Fibroblast of skin of right quadriceps (primary cell): ENCODE data around the gene HRG.
"Not testable (repeated sequence)": the region's sequence is repeated elsewhere in the genome, so short reads cannot be mapped to it uniquely, and the experiment has no call there.

ENCODE experiments used
- DNase-seq: peaks from one replicate; pipeline ENCODE4 v3.0.0-alpha.2; 2013

Gene HRG, protein sequence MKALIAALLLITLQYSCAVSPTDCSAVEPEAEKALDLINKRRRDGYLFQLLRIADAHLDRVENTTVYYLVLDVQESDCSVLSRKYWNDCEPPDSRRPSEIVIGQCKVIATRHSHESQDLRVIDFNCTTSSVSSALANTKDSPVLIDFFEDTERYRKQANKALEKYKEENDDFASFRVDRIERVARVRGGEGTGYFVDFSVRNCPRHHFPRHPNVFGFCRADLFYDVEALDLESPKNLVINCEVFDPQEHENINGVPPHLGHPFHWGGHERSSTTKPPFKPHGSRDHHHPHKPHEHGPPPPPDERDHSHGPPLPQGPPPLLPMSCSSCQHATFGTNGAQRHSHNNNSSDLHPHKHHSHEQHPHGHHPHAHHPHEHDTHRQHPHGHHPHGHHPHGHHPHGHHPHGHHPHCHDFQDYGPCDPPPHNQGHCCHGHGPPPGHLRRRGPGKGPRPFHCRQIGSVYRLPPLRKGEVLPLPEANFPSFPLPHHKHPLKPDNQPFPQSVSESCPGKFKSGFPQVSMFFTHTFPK

DNA sequence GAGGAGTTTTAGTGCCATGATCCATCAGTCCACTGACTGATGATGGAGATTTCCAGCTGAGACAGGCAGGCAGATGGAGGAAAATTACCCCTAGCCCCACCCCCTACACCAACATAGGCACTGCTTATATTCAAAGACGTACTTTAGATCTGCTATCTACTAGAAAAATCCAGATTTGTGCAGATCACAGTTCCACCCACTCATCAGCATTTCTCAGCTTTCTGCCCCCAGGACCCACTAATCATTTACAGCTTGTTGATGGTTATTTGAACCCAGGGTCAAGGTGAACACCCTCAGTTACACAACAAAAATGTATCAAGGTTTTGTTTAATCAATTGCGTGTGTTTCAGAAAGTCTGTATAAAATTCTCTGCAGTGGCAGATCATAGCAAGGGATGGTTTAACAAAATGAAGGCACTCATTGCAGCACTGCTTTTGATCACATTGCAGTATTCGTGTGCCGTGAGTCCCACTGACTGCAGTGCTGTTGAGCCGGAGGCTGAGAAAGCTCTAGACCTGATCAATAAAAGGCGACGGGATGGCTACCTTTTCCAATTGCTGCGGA, at the start of gene HRG:
TSS of gene HRG (plus strand) at position 390 of the 564 bp plus-strand sequence. CDS start at position 408, 18 bp downstream.
- DNase-seq: no peak

DNA sequence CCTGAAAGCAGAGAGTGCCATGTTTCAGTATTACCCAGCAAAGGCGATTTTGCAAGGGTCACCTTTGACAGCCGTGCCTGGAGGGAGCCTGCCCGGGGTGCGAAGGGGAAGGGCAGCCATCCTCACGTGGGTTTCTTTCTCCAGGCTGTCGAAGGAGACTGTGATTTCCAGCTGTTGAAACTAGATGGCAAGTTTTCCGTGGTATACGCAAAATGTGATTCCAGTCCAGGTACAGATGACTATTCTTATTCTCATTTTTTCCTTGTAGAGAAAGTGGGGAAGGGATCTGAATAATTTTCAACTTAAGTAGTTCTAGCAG, 49.6 kb upstream of the HRG start:
- DNase-seq: no peak

DNA sequence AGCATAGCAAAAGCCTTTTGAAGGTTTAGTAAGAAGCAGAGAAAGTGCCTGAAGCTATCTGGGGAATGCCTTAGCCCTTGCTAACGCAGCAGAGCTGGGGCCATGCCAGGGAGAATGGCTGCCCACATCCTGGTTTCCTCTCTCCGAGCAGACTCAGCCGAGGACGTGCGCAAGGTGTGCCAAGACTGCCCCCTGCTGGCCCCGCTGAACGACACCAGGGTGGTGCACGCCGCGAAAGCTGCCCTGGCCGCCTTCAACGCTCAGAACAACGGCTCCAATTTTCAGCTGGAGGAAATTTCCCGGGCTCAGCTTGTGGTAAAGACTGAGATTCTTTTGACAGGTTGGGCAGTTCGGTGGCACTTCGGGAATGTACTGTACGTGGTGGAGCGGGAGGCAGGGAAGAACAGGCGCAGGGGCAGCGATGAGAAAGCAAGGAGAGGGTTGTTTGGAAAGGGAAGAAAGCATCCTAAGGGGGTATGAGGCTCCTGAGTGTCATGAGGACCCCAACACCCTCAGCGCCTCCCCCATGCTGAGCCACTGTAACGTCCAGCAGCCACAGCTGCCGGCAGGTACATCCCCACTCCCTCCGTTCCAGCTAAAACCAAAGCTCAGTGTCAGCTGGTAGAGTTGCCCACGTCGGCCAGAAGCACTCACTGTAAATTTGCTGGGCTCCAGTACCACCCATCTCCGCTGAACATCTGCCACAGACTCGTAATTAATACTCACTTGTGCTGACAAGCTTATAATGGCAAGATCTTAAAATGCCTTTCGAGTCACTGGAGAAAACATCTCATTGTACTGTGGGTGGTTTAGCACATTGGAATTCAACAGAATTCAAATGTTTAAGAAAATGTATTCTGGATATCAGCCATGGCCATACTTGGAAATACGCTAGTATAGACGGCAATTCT, 48.5 kb upstream of the HRG start:
- DNase-seq: peak; percentile 94

DNA sequence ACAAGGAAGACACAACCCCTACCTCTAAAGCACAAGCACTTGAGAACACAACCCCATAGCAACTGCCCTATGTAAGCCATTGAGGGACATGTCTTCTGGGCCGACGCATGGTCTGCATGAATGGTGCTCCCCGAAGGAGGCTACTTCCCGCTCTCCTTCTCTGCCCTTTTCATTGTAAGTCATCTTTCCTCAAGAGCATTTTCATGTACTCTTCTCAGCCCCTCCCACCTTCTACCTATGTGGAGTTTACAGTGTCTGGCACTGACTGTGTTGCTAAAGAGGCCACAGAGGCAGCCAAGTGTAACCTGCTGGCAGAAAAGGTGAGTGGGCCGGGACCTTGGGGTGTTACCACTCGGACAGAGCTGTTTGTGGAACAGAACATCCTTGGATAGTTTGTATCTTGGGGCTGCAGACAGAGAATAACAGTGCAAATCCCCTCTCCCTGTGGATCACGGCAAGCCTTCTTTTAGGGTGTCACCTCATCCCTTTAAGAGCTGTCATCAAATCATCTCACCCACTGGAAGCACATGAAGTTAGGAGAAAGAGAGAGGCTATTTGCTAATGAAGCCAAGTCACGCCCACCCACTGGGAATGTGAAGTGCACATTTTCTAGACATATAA, 47.4 kb upstream of the HRG start:
- DNase-seq: no peak

DNA sequence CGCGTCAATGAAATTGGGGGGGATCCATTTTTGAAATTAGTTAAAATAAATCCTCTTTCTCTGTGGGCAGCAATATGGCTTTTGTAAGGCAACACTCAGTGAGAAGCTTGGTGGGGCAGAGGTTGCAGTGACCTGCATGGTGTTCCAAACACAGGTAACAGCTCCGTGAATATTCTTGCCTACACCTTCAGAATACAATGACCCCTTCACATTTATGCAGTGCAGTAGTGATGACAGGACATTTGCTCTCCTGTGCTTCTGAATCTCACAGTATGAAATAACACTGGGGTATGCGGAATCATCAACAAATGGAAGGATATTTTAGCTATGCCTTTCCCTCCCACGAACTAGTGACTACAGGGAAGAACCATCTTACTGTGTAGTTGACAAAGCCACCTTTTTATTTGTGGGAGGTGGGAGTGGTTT, 46.0 kb upstream of the HRG start:
- DNase-seq: no peak

DNA sequence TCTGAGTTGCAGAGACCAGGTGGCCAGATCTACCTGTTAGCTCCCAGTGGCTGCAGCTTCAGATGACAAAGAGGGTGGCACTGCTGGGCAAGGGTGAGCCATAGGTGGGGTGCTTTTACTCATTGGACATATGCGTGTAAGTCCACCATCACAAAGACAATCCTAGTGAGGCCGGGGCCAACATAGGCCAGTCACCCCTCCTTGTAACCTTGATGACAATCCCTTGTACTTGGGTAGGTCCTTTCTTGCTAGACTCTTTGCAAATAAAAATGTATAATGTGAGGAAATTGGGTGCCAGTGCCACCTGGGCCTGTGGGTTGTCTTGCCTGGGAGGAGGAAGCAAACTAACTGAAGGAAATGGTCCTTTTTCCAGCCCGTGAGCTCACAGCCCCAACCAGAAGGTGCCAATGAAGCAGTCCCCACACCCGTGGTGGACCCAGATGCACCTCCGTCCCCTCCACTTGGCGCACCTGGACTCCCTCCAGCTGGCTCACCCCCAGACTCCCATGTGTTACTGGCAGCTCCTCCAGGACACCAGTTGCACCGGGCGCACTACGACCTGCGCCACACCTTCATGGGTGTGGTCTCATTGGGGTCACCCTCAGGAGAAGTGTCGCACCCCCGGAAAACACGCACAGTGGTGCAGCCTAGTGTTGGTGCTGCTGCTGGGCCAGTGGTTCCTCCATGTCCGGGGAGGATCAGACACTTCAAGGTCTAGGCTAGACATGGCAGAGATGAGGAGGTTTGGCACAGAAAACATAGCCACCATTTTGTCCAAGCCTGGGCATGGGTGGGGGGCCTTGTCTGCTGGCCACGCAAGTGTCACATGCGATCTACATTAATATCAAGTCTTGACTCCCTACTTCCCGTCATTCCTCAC, 45.4 kb upstream of the HRG start:
- no peak for DNase-seq

DNA sequence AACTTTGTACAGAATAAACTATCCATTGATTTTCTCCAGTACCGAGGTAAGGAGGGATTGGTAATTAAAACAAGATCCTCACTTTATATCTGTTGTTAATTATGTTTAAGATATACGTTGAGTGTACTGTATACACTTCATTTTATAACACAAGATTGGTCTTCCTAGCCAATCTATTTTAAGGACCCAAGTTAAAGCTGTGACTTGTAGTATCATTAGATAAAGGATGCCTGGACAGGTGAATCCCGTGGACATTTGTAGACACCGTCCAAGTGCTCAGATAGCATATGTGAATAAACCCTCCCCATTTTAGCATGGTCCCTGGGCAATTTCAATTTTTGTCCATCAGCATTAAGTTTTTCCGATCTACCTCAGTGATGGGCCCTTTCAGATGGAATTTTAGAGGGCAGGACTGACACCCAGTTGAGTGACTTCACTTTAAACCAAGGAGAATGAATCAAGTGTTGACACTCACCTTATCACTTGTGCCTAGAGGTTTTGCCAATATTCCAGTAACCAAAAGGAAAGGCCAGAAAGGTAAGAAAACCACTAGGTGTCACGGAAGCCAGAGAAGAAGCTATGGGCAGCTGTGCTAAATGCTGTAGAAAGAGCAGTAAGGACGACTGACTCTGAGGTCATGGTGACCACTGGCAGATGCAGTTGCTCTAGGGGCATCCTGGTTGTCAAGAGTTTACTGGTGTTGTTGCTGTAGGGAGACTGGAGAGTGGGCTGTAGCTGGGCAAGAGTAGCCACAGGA, 43.7 kb upstream of the HRG start:
- no peak for DNase-seq

DNA sequence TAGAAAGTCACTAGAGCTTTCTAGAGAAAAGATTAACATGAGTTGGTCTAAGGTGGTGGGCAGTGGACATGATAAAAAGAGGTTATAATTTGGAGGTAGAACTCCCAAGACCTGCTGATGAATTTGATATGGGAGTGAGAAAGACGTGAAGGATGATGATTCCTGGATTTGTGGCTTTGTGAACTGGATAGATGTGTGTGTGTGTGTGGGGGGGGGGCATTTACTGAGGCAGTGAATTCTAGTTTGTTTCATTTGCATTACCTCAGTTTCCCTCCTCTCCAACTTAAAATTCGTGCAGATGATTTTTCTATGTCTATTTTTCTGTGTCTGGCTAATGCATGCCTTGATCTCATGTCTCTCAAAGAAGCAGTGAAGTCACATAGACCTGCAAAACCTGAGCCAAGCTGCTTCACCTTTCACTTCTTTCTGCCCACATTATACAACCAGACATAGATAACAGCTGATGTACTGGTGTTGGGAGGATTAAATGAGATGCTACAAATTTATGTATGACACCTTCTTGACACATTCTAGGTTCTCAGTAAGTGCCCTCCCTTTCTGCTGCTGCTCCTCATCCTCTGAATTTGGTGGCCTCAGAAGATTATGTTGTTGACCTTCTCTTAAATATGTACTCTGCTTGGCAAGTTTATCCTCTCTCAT, 43.0 kb upstream of the HRG start:
- no peak for DNase-seq

DNA sequence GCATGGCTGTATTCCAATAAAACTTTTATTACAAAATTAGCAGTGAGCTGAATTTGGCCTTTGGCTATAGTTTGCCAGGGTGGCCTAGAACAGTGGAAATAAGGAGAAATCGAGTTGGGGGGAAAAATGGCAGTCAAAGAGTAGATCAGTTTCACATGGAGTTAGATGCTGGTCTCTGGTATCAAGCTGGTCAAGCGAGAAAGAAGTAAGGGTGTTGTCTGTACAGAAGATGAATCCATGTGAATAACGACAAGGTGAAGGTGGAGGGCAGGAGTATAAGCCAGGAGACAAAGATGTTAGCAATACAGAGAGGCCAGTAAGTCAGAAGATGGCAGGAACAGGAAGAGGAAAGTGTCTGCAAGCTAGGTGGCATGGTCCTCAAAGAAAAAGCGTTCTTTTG, 41.2 kb upstream of the HRG start:
- no peak for DNase-seq

DNA sequence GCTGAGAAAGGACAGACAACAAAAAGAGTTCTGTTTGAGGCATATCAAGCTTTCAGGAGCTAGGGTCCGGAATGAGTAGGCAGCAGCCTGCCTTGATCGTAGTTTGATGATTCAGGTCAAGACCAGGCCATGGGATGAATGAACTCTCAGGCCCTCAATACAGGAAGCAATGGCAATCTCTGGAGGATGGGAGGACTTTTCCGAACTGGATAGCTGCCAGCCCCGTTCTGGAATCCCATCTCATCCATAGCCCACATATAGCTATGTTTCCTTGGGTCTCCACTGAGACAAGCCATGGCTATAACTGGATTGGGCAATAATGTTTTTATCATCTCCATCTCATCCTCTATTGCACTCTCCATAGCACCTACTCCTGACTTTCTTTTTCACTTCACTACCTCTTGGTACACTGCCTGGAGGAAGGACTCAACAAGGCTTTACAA, 40.2 kb upstream of the HRG start:
- no peak for DNase-seq

DNA sequence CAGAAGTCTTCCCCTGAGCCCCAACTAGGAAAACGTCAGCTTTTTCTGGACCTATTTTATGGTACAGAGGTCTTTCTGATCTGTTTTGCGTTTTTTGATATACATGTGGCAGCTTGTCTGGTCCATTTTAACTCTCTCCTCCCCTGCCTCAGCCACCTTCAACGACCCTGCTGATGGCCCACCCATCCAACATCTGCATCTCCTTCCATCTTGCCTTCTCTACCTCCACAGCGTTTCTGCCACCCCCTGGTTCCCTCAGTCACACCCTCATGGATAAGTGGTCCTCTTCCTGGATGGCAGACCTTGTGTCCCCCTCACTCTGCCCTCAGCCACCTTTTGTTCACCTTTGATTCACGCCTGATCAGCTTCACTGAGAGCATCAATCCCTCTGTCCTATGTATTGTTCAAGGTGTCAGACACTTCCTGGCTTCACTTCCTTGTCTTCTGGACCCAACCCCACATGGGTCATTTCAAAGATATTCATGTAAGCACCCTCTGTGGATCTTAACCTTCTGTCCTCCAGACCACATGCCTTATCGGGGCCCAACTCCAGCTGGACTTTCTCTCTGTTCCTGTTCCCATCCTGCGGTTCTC, 39.5 kb upstream of the HRG start:
- DNase-seq: no peak

DNA sequence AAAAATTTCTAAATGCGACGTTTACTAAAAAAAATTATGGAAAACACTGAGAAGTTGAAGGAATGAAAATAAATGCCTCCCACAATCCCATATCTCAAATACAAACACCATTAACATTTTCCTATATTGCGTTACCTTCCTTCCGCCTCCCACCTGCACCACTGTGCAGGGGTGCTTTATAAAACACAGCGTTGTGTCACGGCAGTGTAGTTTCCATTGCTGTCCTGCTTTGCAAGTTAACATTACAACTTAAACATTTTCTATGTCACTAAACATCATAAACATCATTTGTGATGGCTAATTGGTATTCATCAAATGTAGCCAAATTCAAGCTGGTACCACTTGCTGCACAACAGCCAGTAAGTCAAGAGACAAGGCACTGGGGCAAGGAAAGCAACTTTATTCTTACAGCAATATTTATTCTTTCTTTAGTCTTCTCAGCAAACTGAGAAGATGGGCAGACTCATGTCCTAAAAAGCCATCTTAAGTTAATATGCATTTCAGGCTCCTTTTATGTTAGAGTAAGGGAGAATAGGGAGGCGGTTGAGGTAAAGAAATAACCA, 37.9 kb upstream of the HRG start:
- no peak for DNase-seq

DNA sequence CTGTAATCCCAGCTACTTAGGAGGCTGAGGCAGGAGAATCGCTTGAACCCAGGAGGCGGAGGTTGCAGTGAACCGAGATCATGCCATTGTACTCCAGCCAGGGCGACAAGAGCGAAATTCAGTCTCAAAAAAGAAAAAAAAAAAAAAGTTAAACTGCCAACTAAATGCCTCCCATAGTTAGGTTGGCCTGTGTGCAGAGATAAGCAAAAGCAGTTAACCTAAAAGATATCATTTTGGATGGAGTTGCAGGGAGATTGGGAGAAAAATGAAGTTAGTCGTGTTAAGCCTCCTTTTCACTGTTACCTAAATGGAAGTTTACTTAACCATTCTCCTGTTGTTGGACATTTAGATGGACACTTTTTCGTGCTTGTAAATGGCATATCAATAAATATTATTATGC, 37.1 kb upstream of the HRG start:
- DNase-seq: no peak

DNA sequence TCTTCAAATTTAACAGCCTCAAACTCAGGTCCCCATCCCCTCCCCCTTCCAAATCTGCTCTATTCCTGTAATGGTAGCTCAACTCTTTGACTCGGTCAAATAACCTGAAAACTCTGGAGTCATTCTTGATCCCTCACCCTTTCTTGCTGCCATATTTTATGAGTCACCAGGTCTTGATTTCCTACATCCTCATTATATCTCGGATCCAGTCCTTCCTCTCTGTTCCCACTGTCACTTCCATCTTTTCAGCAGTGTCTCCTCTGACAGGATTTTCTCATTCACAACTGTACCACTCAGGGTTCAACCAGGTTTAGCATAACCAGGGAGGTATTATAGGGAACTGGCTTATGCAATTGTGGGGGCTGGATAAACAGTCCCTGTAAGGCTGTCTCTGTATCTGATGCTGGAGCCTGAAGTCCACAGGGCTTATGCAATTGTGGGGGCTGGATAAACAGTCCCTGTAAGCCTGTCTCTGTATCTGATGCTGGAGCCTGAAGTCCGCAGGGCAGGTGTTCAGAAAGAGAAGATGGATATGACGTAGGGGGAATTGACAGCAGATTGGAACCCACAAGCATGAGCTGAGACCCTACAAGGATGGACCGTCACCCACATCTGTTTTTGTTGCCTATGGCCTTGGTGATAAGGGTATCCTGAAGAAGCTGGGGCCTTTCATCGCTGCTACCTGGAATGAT, 34.7 kb upstream of the HRG start:
- DNase-seq: no peak

DNA sequence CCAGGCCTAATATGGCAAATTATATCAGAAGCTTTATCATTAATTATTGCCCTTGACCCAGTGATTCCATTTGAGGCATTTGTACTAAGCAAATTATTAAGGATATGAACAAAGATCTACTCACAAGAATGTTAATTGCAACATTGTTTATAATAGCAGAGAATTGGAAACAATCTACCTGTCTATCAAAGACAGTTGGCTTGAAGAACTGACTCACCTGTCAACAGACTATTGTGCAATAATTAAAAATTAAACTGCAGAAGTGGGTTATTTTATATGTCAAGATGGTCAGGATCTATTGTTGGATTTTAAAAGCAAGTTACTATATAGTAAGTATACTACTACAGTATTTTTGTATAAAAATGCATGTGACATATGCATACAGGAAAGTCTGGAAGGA, 32.3 kb upstream of the HRG start:
- no peak for DNase-seq

DNA sequence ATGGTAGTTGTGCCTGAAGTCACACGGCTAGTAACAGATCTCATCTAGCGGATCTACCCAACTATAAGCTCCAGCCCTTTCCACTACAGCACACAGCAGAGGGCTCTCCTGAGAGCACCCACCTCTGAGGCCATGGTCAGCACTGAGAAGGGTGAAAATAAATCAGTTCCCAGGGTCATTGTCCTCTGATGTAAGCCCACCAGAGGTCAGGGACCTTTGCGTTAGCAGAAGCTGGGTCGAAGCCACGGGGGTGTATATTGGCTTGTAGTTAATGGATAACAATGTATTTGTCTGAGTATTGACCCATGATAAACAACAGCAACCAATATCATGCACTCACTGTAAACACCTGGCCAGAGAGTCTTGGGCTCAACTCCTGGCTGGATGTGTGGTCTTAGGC, 31.6 kb upstream of the HRG start:
- DNase-seq: not testable (repeated sequence)

DNA sequence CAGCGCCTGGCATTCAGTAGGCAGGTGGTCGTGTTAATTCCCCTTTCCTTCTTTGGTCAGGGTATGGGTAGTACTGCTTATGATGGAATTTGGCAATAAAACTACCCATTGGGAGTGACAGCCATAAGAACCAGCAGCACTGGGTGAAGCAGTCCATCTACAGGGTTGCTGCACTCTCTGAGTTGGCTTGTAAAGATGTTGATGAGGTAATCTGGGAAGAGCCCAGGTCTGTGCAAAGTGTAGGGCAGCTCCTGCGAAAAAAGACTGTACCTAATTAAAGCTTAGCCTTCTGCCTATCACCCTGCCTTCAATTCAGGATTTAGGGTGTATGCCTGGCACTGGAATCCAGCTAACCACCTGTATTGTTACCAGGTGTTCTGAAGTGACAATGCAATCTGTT, 30.3 kb upstream of the HRG start:
- DNase-seq: no peak

DNA sequence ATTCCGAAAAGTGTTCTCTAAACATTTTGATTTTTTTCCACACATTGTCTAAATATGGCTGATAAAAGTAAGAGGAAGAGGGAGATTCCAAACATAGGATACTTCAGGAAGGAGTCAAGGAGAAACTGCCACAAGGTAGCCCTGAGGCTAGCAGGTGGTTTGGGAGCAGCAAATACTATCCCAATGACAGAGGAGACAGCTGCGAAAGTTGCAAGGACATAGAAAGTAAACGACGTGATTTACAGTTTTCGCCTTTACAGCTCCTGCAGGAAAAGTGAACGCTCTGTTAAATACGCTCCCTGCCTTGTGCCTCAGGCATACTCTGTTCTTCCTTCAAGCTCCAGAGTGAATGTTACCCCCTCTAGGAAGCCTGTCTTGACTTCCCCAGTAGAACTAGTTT, 29.3 kb upstream of the HRG start:
- no peak for DNase-seq

DNA sequence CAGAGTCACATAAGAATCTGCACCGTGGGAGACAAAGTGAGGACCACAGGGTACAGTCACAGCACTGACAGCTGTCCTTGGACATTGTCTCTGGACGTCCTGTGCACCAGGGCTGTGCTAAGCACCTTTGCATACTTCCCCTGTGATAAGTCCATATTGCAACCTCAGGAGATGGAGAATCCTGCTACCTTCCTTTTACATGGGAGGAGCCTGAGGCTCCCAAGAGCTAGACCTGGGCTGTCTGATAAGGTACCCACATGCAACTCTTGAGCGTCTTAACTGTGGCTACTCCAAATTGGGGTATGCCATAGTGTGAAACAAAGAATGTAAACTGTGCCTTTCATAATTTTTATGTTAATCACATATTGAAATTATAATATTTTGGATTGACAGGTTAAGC, 28.1 kb upstream of the HRG start:
- no peak for DNase-seq
